NCI-H1417 (cell line): ENCODE data around the gene SMYD4.

Source experiments
- DNase-seq, 3 experiments: peaks; one replicate each; lab custom pipeline; 2025; lab: John Stamatoyannopoulos, UW

Gene SMYD4

GRCh38 chr17:1732241-1732832 is 97.4 kb downstream of the SMYD4 start:
- no peak for DNase-seq

- DNase-seq = no peak
Measured at GRCh38 chr17:1731194-1731506, 98.6 kb downstream of the SMYD4 start.

GRCh38 chr17:1730326-1731193 is 99.1 kb downstream of the SMYD4 start:
- DNase-seq = no peak

- no peak for DNase-seq
Measured at GRCh38 chr17:1729966-1730325, 99.8 kb downstream of the SMYD4 start.
